K562 (cell line): Measurements from ENCODE around the gene ZNHIT1. TPM values are rescaled to one million over a fixed set of nuclear protein-coding genes. Genes with fewer than 3 reads are reported as not detected.
A peak's percentile ranks its signal among the peaks of the same experiment; 100 is the strongest.

Source experiments
- CHCHD3 ChIP-seq: fragments of 250-450 bp; sonication (Bioruptor Pico); IDR thresholded peaks from 2 replicates; pipeline ENCODE4 v2.1.2; 2022; ENCODE audit warnings: mild to moderate bottlenecking
- DPF2 ChIP-seq: fragments of 450-650 bp; IDR thresholded peaks from 2 replicates; pipeline ENCODE4 v1.6.1; 2016
- ELK1 ChIP-seq: sonication (generic); formaldehyde crosslinking; IDR thresholded peaks from 2 replicates; pipeline ENCODE4 v1.8.1; 2022; ENCODE audit warnings: missing genetic modification reagents
- PML ChIP-seq: IDR thresholded peaks from 2 replicates; pipeline ENCODE4 v1.6.1; 2012; ENCODE audit warnings: low read length, inconsistent platforms
- POLR2AphosphoS5 ChIP-seq: IDR thresholded peaks from 2 replicates; pipeline ENCODE4 v1.6.1; 2011; ENCODE audit warnings: mild to moderate bottlenecking, low read depth, low read length, moderate library complexity; ENCODE audit not compliant: control insufficient read depth, insufficient read depth
- RBFOX2 ChIP-seq: fragments of 200-400 bp; formaldehyde crosslinking; IDR thresholded peaks from 2 replicates; pipeline ENCODE4 v1.6.1; 2017; ENCODE audit warnings: low read depth, mild to moderate bottlenecking, low read length, moderate library complexity
- RBM14 ChIP-seq: fragments of 200-400 bp; formaldehyde crosslinking; IDR thresholded peaks from 2 replicates; pipeline ENCODE4 v1.6.1; 2018; ENCODE audit warnings: low read depth, mild to moderate bottlenecking, low read length, moderate library complexity, borderline replicate concordance; ENCODE audit not compliant: insufficient read depth
- TBP ChIP-seq: optimal IDR thresholded peaks from 2 replicates; pipeline ENCODE3; 2011; ENCODE audit warnings: low read depth, low read length, improper control_type of control experiment
- TEAD4 ChIP-seq, 2 experiments: sonication (generic) in 1 of 2; formaldehyde crosslinking in 1 of 2; IDR thresholded peaks; 2 replicates each; pipeline versions ENCODE4 v1.6.1 to v1.8.0; 2012 to 2022; ENCODE audit warnings: borderline replicate concordance in 1 of 2, inconsistent platforms in 1 of 2, low read length in 1 of 2, mild to moderate bottlenecking in 1 of 2, missing genetic modification reagents in 1 of 2
- ZMIZ1 ChIP-seq, 2 experiments: fragments of 150-350 bp in 1 of 2; IDR thresholded peaks; 2 replicates each; pipeline ENCODE4 v1.6.1; 2012 to 2016; ENCODE audit warnings: low read depth in 2 of 2, low read length in 2 of 2, mild to moderate bottlenecking in 1 of 2, moderate library complexity in 1 of 2
- ZNF316 ChIP-seq: fragments of 450-650 bp; IDR thresholded peaks from 2 replicates; pipeline ENCODE4 v1.6.1; 2016
- ZNF717 ChIP-seq: fragments of 250-450 bp; sonication (Bioruptor Pico); IDR thresholded peaks from 2 replicates; pipeline ENCODE4 v1.5.0; 2021
- polyA plus RNA-seq, 8 experiments: library from polyadenylated mRNA; depleted of rRNA in 4 of 8; stranded (reverse) in 5 of 8; unstranded in 3 of 8; fragments of >200 nt; fragmentation: Nextera tagmentation in 2 of 8; fragmentation: Illumina TruSeq in 1 of 8; extraction: Ambion mirVana in 2 of 8; extraction: Trizol in 1 of 8; gene quantifications; 2 replicates each; pipeline versions ENCODE4 v1.2.1 to v1.2.3, GENCODE V29; 2011 to 2014; ENCODE audit warnings: inconsistent platforms in 1 of 8, missing spikeins in 1 of 8
- total RNA-seq, 7 experiments: library from RNA; depleted of rRNA in 6 of 7; stranded (reverse); fragments of >200 nt in 6 of 7; fragmentation: Illumina TruSeq in 2 of 7; extraction: Trizol in 2 of 7; gene quantifications; 2 replicates each; pipeline versions ENCODE4 v1.2.1 to v1.2.3, GENCODE V29; 2011 to 2021; ENCODE audit warnings: low replicate concordance in 1 of 7

The ZNHIT1 gene
- total and polyA plus RNA-seq, 9 of the 15 experiments (the other 6 are each of a cell fraction or from before 2014, with no cell fraction given), result 6.4 to 162 (median 70.1) TPM

GRCh38 chr7:101174322-101174854, 43.6 kb upstream of the ZNHIT1 start (continued):
- TF ChIP-seq POLR2AphosphoS5 (peak; percentile 40; the same call in 1 of the 2 replicates), ZNF717 (CRISPR knock-in tag) (no peak), ZMIZ1 (IDR thresholded peaks at IDR 0.05; ENCODE audit: low read depth in 2 of 2, low read length in 2 of 2) (no peak), CHCHD3 (CRISPR knock-in tag) (no peak), ZNF316 (0 out of 2 replicates have a peak, but pooled peaks have one; percentile 15), RBM14 (no peak), DPF2 (no peak), RBFOX2 (peak; percentile 76), ELK1 (CRISPR knock-in tag) (no peak), TEAD4 (IDR thresholded peaks at IDR 0.05; ENCODE audit: low read length) (0 out of 2 replicates have a peak, but pooled peaks have one; percentile 11), TEAD4 (CRISPR knock-in tag; IDR thresholded peaks at IDR 0.05; ENCODE audit: borderline replicate concordance) (no peak), PML (peak; percentile 64), TBP (peak; percentile 62)
